HG02571 (cell line): Measurements from ENCODE around the gene CACNA1I.

Experiments used
- ATAC-seq: cut with Tn5 transposase; IDR thresholded peaks from one replicate; pipeline ENCODE4 v1.9.1; 2021; ENCODE audit warnings: mild to moderate bottlenecking, moderate library complexity; ENCODE audit not compliant: unreplicated experiment

Gene CACNA1I

DNA sequence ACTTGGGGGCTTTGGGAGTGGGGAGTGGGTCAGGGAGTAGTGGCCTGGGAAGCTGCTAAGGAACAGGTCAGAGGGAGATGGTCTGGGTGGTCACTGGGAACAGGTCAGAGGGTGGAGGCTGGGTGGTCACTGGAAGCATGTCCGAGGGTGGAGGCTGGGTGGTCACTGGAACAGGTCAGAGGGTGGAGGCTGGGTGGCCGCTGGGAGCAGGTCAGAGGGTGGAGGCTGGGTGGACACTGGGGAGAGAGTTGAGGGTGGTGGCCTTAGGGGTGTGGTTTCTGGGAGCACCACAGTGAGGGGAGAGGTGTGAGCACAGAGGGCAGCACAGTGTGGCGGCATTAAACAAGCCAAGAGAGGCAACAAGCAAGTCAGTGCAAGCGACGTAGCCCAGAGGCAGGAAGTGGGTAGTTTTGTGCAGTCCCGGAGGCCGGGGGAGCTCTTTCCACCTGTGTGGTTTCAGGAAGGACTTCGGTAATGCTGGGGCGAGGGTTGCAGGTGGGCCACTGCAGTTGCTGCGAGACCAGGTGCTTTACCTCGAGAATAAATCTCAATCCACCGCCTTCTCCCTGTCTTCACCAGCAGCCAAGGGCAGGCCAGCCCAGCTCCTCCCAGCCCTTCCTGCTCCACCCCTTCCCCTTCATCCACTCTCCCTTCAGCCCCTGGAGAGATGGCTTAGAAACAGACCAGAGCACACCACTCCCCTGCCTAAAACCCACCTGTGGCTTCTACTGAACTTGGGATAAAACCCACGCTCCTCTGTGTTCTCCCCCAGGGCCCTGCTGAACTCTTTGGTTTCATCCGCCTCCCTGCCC is 3.2 kb upstream of the CACNA1I start:
- no peak for ATAC-seq

DNA sequence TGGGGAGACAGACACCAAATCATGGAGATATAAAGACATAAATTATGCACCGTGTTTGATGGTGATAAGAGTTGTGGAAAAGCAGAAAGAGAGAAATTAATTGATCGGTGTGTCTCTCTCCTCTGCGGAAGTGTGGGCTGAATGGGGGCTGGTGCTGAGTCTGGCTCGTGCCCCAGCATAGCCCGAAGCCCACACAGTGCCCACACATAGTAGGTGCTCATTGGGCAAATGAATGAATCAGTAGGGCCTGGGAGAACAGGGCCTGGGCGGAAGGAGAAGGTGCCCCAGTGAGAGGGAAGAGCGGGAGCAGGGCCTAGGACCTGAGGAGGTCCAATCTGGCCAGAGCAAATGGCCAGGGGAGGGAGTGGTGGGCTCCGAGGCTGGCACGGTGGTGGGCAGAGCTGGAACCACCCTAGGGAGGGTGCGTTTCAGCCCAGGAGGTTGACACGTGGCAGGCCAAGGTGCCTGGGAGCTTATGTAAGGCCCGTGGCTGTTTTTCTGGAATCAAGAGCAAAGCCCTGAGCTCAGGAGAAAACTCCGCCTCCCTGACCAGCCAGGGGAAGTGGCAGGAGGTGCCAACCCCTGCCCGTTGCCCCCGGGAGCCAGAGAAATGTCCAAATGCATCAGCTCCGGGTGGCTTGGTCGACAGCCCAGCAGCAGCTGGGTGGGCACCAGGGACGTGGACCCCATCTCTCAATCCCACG is 2.1 kb upstream of the CACNA1I start:
- ATAC-seq: no peak

DNA sequence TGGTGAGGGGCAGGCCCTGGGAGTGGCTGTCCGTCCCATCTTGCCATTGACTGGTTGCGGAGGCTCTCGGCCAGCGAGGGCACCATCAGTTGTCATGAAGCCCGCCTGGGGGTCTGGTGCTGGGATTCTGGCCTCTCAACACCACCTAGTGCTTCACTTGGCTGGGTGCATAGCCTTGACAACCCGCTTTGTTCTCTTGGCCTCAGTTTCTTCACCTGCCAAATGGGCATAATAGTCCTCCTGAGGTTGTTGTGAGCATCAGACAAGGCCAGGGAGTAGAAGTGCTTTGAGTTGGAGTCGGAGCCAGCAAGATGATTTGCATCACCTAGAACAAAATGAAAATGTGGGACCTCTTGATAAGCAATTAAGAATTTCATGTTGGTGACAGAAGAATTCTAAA is 1.5 kb upstream of the CACNA1I start:
- ATAC-seq: no peak

GRCh38 chr22:39570226-39570625 is 327 bp upstream of the CACNA1I start:
- no peak for ATAC-seq

- ATAC-seq: no peak
These were observed 985 bp downstream of the CACNA1I start for GRCh38 chr22:39571538-39571937.

GRCh38 chr22:39574779-39575551 is 4.4 kb downstream of the CACNA1I start:
- ATAC-seq: no peak

- no peak for ATAC-seq
These were observed 4.9 kb downstream of the CACNA1I start for GRCh38 chr22:39575552-39575825.

DNA sequence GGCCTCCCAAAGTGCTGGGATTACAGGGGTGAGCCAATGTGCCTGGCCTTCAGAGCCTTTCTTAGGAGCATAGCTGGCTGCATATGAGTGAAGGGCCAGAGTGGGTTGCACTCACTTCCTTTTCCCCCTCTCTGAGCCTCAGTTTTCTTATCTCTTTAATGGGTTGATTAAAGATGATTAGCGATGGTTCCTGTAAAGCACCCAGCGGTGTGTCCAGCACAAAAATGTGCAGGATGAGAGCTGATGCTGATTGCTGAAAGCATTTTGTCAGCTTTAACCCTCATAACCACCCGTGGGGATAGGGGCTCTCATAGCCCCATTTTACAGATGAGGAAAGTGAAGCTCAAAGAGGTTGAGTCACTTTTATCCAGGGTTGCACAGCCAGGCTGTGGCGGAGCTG is 5.5 kb downstream of the CACNA1I start:
- no peak for ATAC-seq

GRCh38 chr22:39577366-39577765 is 6.8 kb downstream of the CACNA1I start:
- ATAC-seq: no peak

DNA sequence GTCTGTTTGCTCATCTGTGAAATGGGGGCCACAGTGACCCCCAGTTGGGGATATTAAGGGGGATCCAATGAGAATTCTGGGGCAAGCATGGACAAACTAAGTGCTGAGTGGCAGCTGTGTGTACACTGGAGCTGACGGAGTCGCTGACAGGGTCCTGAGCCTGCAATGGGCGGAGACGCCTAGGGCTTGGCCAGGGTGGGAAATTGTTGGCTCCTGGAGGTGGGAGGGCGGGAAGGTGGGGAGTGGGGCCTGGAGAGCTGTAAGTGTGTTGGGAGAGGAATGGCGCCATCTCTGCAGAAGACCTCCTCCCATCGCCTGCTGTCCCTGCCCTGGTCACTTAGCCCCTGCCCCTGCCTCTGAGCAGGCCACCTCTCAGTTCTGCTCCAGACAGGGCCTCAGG is 7.3 kb downstream of the CACNA1I start:
- no peak for ATAC-seq

- no peak for ATAC-seq
These were observed 9.5 kb downstream of the CACNA1I start for GRCh38 chr22:39580006-39580441.

DNA sequence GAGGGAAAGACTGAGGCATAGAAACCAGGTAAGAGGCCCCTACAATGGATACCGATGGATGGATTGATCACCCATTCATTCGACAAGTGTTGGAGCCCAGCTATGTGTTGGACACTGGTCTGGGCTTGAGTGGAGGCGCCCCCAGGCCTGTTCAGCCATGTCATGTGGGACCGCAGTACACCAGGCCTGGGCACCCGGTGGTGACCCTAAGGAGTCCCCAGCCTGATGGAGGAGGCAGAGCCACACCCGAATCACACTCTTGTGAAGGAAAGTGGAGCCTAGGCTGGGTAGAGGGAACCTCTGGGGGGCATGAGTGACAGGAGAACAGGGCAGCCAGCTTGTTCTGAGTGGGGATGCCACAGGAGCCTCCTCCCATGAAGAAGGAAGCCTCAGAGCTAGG is 10.2 kb downstream of the CACNA1I start:
- no peak for ATAC-seq

DNA sequence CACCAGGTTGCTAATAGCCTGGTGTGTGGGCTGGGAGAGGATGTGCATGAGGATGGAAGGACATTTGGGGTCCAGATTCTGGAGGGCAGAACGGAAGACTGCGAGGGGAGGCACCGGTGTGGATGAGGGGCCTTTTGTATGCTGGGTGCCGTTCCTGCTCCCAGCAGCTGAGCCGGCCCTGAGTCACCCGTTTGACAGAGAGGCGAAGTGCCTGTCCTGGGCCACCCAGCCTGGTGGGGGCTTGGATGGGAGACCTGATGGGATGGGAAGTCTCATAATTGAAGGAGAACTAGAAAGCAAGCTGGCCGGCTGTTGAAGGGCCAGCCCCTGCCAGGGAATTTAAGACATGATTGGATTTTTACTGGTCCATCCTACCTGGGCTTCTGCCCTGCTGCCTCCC is 10.8 kb downstream of the CACNA1I start:
- ATAC-seq: no peak

DNA sequence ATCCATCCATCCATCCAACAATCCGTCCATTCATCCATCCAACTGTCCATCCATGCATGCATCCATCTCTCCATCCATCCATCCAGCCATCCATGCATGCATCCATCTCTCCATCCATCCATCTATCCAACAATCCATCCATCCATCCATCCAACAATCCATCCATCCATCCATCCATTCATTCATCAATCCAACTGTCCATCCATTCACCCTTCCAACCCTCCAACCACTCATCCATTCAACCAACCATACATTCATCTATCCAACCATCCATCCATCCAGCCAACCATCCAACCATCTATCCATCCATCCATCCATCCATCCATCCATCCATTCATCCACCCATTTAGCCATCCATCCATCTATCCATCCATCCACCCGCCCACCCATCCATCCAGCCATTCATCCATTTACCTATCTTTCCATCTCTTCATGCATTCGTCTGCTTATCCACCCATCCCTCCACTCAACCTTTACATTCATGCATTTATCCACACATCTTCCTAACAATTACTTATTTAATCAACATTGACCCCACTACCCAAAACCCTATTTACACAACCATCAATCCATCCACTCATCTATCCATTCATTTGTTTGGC is 12.6 kb downstream of the CACNA1I start:
- no peak for ATAC-seq

- no peak for ATAC-seq
These were observed 19.3 kb downstream of the CACNA1I start for GRCh38 chr22:39589875-39590274.

DNA sequence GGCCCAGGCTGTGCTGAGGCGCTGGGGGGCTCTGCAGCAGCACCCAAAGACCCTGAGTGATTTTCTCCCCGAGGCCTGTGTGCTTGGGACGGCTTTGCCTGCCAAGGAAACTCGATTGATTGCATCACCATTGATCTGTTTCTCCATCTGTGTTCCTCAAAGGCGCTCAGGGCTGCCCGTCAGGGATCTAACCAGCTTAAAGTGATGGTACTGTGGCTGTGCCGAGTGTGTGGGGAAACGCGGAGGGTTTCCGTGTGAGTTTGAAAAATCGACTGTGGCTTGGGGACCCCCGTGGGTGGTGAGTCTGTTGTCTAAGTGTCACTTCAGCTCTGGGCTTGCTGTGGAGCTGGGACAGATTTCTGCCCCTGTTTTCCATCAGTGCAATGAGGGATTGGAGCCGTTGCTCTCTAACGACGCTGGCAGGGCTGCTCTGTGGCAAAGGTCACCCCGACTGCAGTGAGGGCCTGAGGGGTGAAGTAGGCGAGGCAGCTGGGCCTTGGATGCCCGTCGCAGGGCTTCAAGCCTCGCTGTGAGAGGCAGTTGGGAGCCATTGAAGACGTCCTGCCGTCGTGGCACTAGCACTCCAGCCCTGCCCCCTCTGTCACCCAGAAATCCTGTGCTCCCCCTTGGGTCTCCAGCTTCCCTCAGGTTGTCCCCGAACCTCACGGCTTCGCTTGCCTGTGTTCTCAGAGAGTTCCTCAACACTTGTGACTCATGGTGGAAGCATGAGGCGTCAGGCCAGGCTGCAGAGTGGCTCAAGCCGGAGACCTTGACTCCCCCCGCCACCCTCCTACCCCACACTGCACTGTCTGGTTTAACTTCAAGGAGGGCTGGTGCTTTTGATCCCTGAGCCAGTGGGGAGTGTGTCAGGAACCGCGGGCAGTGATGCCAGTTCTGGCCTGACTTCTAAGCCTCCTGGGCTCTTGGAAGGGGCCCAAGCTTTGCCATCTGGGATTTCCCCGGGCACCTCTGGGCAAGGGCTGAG is 21.8 kb downstream of the CACNA1I start:
- ATAC-seq: no peak

DNA sequence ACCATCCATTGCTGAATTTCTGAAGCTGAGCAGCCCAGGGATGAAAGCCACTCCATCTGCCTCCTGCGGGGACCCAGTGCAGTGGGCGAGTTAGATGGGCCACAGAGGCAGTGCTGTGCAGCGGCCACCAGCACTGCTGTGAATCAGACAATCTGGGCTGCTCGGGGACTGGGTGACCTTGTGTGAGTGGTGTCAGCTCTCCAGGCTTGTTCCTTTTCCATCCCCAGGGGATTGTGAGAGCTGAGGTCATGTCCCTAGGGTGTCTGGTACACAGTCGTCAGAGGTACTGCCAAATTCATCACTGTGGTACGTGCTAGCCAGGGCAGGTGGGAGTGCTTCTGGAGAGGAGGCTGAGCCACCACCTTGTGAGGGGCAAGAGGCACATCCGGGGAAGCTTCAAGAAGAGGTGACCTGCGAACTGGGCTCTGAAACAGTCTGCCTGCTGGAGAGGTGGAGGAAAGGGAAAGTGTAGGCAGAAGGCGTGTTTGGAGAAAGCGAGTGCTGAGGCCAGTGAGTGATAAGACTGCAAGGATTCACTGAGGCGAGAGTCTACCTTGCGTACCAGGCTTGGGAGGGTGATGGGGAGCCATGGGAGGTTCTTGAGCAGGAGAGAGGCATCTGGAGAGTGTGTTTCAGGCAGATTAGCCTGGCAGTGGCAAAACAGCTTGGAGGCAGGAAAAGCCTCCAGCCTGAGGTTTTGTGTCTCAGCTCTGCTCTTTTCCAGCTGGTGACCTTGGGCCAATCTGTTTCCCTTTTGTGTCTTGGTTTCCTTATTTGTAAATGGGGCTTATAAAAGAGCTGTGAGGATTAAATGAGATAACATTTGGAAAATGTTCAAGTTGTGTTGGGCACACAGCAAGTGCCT is 22.7 kb downstream of the CACNA1I start:
- no peak for ATAC-seq

DNA sequence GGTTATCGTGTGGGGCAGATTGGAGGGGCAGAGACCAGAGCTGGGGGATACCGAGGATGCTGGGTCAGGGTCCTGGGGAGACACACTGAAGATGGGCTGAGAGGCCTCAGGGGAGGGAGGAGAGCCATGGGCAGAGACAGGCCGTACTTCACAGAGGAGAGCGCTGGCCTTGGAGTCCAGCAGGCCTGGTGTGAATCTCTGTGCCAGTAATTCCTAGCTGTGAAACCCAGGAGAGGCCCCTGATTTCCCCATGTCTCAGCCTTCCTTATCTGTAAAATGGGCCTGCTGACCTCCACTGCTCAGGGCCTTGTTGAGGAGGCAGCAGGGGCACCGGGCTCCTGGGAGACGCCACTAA is 23.4 kb downstream of the CACNA1I start:
- ATAC-seq: no peak

- no peak for ATAC-seq
These were observed 23.9 kb downstream of the CACNA1I start for GRCh38 chr22:39594411-39594810.
